Smooth muscle cell (in vitro differentiated cells): ENCODE data around the gene FADS6. TPM values are rescaled to one million over a fixed set of nuclear protein-coding genes. Genes with fewer than 3 reads are reported as not detected.

ENCODE experiments used
- DNase-seq: peaks from one replicate; lab custom pipeline; 2025; ENCODE audit not compliant: unreplicated experiment; lab: John Stamatoyannopoulos, UW
- H2AFZ ChIP-seq: fragments of 200-600 bp; sonication (generic); 2 replicates; pipeline ENCODE4 v1.6.0; 2016; ENCODE audit warnings: antibody characterized with exemption, low read depth, mild to moderate bottlenecking
- H3F3A ChIP-seq: fragments of 200-600 bp; sonication (generic); 2 replicates; pipeline ENCODE4 v1.6.0; 2017; ENCODE audit warnings: antibody characterized with exemption, low read depth
- H3K27ac ChIP-seq: fragments of 200-600 bp; sonication (generic); 2 replicates; pipeline ENCODE4 v1.5.1; 2016; ENCODE audit warnings: low read depth, mild to moderate bottlenecking
- H3K27me3 ChIP-seq: fragments of 200-600 bp; sonication (generic); 2 replicates; pipeline ENCODE4 v1.6.1; 2016; ENCODE audit warnings: low read depth, mild to moderate bottlenecking
- H3K36me3 ChIP-seq: fragments of 200-600 bp; sonication (generic); 2 replicates; pipeline ENCODE4 v1.5.1; 2016; ENCODE audit warnings: low read depth
- H3K4me1 ChIP-seq: fragments of 200-600 bp; sonication (generic); 2 replicates; pipeline ENCODE4 v1.5.1; 2016; ENCODE audit warnings: low read depth
- H3K4me2 ChIP-seq: fragments of 200-600 bp; sonication (generic); 2 replicates; pipeline ENCODE4 v1.6.0; 2016; ENCODE audit warnings: mild to moderate bottlenecking
- H3K4me3 ChIP-seq: fragments of 200-600 bp; sonication (generic); 2 replicates; pipeline ENCODE4 v1.5.1; 2016; ENCODE audit warnings: mild to moderate bottlenecking
- H3K79me2 ChIP-seq: fragments of 200-600 bp; sonication (generic); 2 replicates; pipeline ENCODE4 v1.6.0; 2016; ENCODE audit warnings: low read depth, mild to moderate bottlenecking
- H3K9ac ChIP-seq: fragments of 200-600 bp; sonication (generic); 2 replicates; pipeline ENCODE4 v1.6.0; 2016; ENCODE audit warnings: low read depth
- H3K9me3 ChIP-seq: fragments of 200-600 bp; sonication (generic); replicated peaks from 2 replicates; pipeline ENCODE4 v1.5.1; 2016; ENCODE audit warnings: low read depth
- H4K20me1 ChIP-seq: fragments of 200-600 bp; sonication (generic); 2 replicates; pipeline ENCODE4 v1.6.0; 2016; ENCODE audit warnings: low read depth
- CTCF ChIP-seq: fragments of 200-600 bp; sonication (generic); IDR thresholded peaks from 2 replicates; pipeline ENCODE4 v1.5.1; 2017; ENCODE audit warnings: borderline replicate concordance, mild to moderate bottlenecking, antibody characterized with exemption; ENCODE audit not compliant: insufficient read depth, poor library complexity, severe bottlenecking
- WGBS: methylation state at CpG from one replicate; pipeline ENCODE4 v1.1.7; 2016; ENCODE audit warnings: low lambda C conversion rate; 5-methylcytosine and 5-hydroxymethylcytosine counted together
- polyA plus RNA-seq: library from polyadenylated mRNA; unstranded; fragments of >200 nt; fragmentation: Nextera tagmentation; extraction: Ambion mirVana; gene quantifications from 2 replicates; pipeline ENCODE4 v1.2.1, GENCODE V29; 2016
- total RNA-seq: library from RNA; depleted of rRNA; stranded (reverse); fragments of >200 nt; gene quantifications from 2 replicates; pipeline ENCODE4 v1.2.3, GENCODE V29; 2014

Gene FADS6
- total and polyA plus RNA-seq, 2 experiments from 2014 or later, result not detected

DNA sequence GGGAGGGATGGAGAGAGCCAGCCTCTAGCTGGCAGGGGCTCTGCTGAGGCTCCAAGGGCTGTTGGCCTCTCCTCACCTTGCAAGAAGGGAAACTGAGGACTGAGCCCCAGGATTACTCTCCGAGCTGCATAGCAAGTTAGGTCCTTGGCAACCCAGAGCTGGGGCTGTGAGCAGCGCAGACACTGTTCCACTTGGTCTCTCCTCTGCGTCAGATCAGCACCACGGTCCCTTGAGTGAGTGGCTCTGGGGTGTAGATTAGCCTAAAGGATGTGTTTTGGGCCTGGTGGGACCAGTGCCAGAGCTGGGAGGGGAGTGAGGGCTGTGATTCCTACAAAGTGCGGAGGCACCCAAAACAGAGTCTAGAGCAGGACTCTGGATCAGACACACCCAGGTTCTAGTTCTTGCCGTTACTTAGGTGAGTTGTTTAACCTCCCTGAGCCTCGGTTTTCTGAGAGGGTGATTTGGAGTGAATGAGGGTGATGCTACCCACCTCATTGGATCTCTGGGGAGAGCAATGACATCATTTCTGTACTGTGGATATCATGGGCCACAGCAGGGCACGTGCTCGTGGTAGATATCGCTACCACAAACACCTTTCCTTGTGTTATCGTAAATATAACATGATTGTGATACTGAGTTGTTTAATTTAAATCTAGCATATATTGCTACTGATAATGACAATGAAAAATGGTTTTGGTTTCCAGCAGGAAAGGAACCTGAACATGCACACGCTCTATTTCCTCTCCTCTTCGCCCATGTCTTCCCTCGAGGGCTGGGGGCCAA lies 8.1 kb upstream of the FADS6 start:
- H3K36me3 ChIP-seq, result no peaks in the 10 kb centered on the region
- H3K9ac ChIP-seq, result no peak overlapping the region
- no peak for DNase-seq
- no peak overlapping the region for H2AFZ ChIP-seq
- peaks cover 11% of the 10 kb centered on the region for H3K27me3 ChIP-seq
- no peaks in the 10 kb centered on the region for H3K4me1 ChIP-seq
- H3K79me2 ChIP-seq, result no peaks in the 10 kb centered on the region
- TF ChIP-seq CTCF, result no peak
- no peak overlapping the region for H3K4me3 ChIP-seq
- H3F3A ChIP-seq, result no peaks in the 10 kb centered on the region
- no peaks in the 10 kb centered on the region for H4K20me1 ChIP-seq
- WGBS, result 92% methylated on average over 14 of the region's 14 CpGs
- H3K4me2 ChIP-seq, result no peak overlapping the region
- no peaks in the 10 kb centered on the region for H3K9me3 ChIP-seq
- no peak overlapping the region for H3K27ac ChIP-seq

- WGBS, result 89% methylated on average over 8 of the region's 8 CpGs
- H3K9me3 ChIP-seq, result no peaks in the 10 kb centered on the region
- no peaks in the 10 kb centered on the region for H3K79me2 ChIP-seq
- H3K27ac ChIP-seq, result no peak overlapping the region
- H3F3A ChIP-seq, result no peaks in the 10 kb centered on the region
- H3K4me2 ChIP-seq, result no peak overlapping the region
- H3K4me1 ChIP-seq, result no peaks in the 10 kb centered on the region
- H3K9ac ChIP-seq, result no peak overlapping the region
- DNase-seq, result no peak
- no peaks in the 10 kb centered on the region for H3K36me3 ChIP-seq
- H3K27me3 ChIP-seq, result peaks cover 24% of the 10 kb centered on the region
- H2AFZ ChIP-seq, result no peak overlapping the region
- H4K20me1 ChIP-seq, result no peaks in the 10 kb centered on the region
- TF ChIP-seq CTCF, result no peak
- H3K4me3 ChIP-seq, result no peak overlapping the region
Measured at GRCh38 chr17:74900208-74900607, 6.8 kb upstream of the FADS6 start.

- Histone ChIP-seq H3K9me3 (no peaks in the 10 kb centered on the region), H2AFZ (no peak overlapping the region), H3K4me2 (no peak overlapping the region), H3K27ac (no peak overlapping the region), H3K4me1 (no peaks in the 10 kb centered on the region), H3K79me2 (no peaks in the 10 kb centered on the region), H3K9ac (no peak overlapping the region), H3K4me3 (no peak overlapping the region), H3K27me3 (peaks cover 41% of the 10 kb centered on the region), H3K36me3 (no peaks in the 10 kb centered on the region), H3F3A (no peaks in the 10 kb centered on the region), H4K20me1 (no peaks in the 10 kb centered on the region)
- no peak for DNase-seq
- TF ChIP-seq CTCF, result no peak
- 81% methylated on average over 11 of the region's 11 CpGs for WGBS
Measured at GRCh38 chr17:74898376-74898946, 5.0 kb upstream of the FADS6 start.
